ENCODE measurements around the gene FAM151A. TPM values are rescaled to one million over a fixed set of nuclear protein-coding genes. Genes with fewer than 3 reads are reported as not detected.

FAM151A gene
- total RNA-seq, 1 donor from 2014 or later: not detected

DNA sequence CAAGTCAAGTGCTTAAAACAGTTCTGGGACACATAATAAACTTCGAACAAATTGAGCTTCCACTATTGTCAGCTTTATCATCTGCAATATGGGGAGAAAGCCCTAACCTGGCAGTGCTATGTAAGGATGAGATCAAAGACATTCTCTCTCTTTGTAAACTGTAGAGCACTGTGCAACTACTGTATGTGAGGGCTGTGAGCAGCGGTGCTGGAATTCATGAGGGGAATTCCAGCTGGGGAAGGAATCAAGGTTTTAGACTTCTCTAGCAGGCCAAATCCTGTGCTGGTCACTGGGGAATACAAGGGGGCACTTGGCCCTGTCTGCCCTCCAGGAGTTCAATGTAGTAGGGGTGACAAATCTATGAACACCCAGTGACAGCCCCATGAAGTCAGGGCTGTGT lies 9.3 kb downstream of the FAM151A start:
- TF ChIP-seq, protein P1, sequence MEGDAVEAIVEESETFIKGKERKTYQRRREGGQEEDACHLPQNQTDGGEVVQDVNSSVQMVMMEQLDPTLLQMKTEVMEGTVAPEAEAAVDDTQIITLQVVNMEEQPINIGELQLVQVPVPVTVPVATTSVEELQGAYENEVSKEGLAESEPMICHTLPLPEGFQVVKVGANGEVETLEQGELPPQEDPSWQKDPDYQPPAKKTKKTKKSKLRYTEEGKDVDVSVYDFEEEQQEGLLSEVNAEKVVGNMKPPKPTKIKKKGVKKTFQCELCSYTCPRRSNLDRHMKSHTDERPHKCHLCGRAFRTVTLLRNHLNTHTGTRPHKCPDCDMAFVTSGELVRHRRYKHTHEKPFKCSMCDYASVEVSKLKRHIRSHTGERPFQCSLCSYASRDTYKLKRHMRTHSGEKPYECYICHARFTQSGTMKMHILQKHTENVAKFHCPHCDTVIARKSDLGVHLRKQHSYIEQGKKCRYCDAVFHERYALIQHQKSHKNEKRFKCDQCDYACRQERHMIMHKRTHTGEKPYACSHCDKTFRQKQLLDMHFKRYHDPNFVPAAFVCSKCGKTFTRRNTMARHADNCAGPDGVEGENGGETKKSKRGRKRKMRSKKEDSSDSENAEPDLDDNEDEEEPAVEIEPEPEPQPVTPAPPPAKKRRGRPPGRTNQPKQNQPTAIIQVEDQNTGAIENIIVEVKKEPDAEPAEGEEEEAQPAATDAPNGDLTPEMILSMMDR (IDR thresholded peaks at IDR 0.05; ENCODE audit: unreplicated experiment): no peak
- H3K27ac Mint-ChIP-seq: no peak overlapping the region
- no peaks in the 10 kb centered on the region for H3K4me1 Mint-ChIP-seq (ENCODE audit: low read depth)
- H3K27me3 Mint-ChIP-seq: peaks cover 20% of the 10 kb centered on the region
- DNase-seq (ENCODE audit: low spot score, unreplicated experiment): no peak
- no peaks in the 10 kb centered on the region for H3K9me3 Mint-ChIP-seq (ENCODE audit: low read depth)
- no peaks in the 10 kb centered on the region for H3K36me3 Mint-ChIP-seq (ENCODE audit: insufficient read depth)
- H3K4me3 Mint-ChIP-seq (ENCODE audit: low read depth): no peak overlapping the region

DNA sequence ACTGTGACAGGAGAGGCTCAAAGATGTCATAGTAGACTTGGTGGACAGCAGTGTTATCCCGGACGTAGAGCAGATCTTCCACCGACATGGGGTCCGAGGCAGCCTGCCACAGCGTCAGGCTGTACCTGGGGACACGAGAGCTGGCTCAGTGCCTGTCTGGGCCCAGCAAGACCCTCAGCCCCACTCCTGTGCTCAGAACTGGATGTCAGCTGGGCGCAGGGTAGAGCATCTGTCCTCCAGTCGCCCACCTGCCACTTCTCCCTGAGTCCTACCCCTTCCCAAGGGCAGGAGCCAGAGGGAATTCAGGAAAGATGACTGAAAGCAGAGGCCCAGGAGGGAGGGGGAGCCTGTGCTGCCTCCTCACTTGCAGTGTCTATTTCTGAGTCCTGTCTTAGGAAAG lies 11.7 kb downstream of the FAM151A start:
- Mint-ChIP-seq H3K27me3 (peaks cover 13% of the 10 kb centered on the region), H3K9me3 (ENCODE audit: low read depth) (no peaks in the 10 kb centered on the region), H3K36me3 (ENCODE audit: insufficient read depth) (no peaks in the 10 kb centered on the region), H3K4me3 (ENCODE audit: low read depth) (no peak overlapping the region), H3K27ac (no peak overlapping the region), H3K4me1 (ENCODE audit: low read depth) (no peaks in the 10 kb centered on the region)
- DNase-seq (ENCODE audit: low spot score, unreplicated experiment): no peak
- TF ChIP-seq, protein P1 (IDR thresholded peaks at IDR 0.05; ENCODE audit: unreplicated experiment): no peak

DNA sequence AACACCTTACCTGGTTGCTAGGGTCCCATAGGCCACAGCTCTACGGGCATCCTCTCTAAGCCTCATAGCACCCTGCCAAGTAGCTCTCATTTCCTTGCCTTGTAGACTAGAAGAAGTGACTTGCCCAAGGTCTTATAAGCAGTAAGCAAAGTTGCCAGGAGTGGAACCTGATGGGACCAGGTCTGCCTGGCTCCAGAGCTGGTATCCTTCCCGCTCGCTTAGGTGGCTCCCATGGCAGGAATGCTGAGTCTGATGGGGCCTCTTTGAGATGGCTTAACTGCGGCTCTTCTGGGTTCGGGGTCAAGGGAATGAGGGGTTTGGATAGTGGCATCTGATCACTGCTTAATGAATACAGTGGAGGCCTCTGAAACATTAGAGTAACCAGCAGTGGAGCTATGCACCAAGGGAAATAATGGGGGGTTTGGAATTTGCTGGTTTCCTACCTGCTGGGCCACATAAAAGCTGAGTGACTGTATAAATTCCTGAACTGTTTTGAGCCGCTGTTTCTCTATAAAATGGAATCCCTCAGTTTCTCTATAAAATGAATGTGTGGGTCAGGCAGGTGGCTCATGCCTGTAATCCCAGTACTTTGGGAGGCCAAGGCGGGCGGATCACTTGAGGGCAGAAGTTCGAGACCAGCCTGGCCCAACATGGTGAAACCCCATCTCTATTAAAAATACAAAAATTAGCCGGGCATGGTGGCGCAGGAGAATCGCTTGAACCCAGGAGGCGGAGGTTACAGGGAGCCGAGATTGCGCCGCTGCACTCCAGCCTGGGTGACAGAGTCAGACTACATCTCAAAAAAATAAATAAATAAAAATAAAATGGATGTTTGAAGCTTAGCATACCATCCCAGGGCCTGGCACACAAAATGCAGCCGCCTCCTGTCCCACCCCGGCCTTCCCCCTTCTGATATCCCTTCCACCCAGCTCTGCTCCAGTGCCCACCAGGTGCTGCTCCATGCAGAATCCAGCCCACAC lies 12.4 kb downstream of the FAM151A start:
- Mint-ChIP-seq H3K4me3 (ENCODE audit: low read depth) (no peak overlapping the region), H3K27me3 (peaks cover 13% of the 10 kb centered on the region), H3K36me3 (ENCODE audit: insufficient read depth) (no peaks in the 10 kb centered on the region), H3K4me1 (ENCODE audit: low read depth) (no peaks in the 10 kb centered on the region), H3K27ac (no peak overlapping the region), H3K9me3 (ENCODE audit: low read depth) (no peaks in the 10 kb centered on the region)
- DNase-seq (ENCODE audit: low spot score, unreplicated experiment): no peak
- TF ChIP-seq, protein P1 (IDR thresholded peaks at IDR 0.05; ENCODE audit: unreplicated experiment): no peak

DNA sequence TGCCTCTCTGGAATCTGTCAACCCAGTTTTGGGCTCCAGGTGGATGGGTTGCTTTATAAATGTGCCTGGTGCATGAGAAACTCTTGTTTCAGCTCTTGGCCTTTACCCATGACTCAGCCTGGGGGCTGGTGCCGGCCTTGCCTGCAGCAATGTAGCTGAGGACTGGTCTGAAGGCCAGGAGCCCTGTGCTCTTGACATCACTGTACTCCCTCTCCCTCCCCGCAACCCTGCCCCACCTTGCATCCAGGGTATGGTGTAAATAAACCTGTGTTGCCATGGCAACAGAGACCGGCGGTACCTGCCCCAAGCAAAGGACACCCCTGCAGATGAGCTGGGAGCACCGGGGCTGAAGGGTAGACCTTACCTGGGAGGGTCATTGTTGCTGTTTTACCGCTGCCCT lies 13.3 kb downstream of the FAM151A start:
- Mint-ChIP-seq H3K27ac (no peak overlapping the region), H3K9me3 (ENCODE audit: low read depth) (no peaks in the 10 kb centered on the region), H3K4me1 (ENCODE audit: low read depth) (no peaks in the 10 kb centered on the region), H3K4me3 (ENCODE audit: low read depth) (no peak overlapping the region), H3K36me3 (ENCODE audit: insufficient read depth) (no peaks in the 10 kb centered on the region), H3K27me3 (peaks cover 10% of the 10 kb centered on the region)
- DNase-seq (ENCODE audit: low spot score, unreplicated experiment): no peak
- TF ChIP-seq, protein P1 (IDR thresholded peaks at IDR 0.05; ENCODE audit: unreplicated experiment): no peak

DNA sequence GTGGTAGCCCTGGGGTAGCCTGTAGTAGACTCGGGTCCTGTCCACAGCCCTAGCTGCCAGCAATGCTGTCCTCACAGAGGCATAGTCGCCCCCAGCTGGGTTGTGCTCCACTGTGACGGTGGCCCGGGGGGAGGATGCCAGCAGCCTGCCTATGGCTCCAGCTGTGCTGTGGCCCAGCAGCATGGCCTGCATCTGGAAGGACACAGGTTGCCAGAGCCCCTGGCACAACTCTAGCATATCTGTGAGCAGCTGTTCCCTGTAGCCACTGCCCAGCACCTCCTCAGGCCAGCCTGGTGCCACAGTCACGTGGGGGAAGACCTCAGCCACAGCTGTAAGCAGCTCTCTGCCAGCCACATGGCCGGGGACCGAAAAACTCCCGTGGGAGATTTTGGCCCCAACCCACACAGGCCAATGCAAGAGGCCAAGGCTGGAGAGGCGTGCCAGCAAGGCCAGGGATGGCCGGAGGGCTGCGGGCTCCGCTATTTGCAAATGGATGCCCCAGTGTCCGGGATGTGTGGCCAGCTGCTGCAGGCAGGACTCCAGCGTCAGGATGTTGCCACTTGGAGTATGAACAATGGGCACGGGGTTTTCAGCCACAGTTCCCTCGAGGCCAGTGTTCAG lies 13.9 kb downstream of the FAM151A start:
- Mint-ChIP-seq H3K36me3 (ENCODE audit: insufficient read depth) (no peaks in the 10 kb centered on the region), H3K27ac (no peak overlapping the region), H3K9me3 (ENCODE audit: low read depth) (no peaks in the 10 kb centered on the region), H3K27me3 (peaks cover 3% of the 10 kb centered on the region), H3K4me3 (ENCODE audit: low read depth) (no peak overlapping the region), H3K4me1 (ENCODE audit: low read depth) (no peaks in the 10 kb centered on the region)
- DNase-seq (ENCODE audit: low spot score, unreplicated experiment): no peak
- TF ChIP-seq, protein P1 (IDR thresholded peaks at IDR 0.05; ENCODE audit: unreplicated experiment): no peak

All from progenitor cell of endocrine pancreas (in vitro differentiated cells).